ENCODE results near the gene PLIN4.

The PLIN4 gene

DNA sequence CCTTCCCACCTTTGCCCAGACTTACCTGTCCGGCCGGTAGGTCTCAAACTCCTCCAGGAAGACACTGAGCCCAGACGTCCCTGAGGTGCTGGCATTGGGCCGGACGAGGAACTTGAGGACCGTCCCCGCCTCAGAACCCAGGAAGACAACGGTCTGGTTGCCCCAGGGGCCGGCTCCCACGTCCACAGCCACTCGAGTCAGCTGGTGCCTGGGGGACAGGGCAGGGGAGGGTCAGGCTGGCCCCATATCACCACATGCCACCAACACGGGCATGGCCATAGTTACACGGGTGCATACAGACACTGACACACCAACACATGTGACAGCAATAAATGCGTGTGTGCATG, 29.9 kb upstream of the PLIN4 start:
- TF ChIP-seq GLIS3 (CRISPR knock-in tag; IDR thresholded peaks at IDR 0.05): no peak
- TF ChIP-seq, protein P1, sequence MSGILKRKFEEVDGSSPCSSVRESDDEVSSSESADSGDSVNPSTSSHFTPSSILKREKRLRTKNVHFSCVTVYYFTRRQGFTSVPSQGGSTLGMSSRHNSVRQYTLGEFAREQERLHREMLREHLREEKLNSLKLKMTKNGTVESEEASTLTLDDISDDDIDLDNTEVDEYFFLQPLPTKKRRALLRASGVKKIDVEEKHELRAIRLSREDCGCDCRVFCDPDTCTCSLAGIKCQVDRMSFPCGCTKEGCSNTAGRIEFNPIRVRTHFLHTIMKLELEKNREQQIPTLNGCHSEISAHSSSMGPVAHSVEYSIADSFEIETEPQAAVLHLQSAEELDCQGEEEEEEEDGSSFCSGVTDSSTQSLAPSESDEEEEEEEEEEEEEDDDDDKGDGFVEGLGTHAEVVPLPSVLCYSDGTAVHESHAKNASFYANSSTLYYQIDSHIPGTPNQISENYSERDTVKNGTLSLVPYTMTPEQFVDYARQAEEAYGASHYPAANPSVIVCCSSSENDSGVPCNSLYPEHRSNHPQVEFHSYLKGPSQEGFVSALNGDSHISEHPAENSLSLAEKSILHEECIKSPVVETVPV (CRISPR knock-in tag; IDR thresholded peaks at IDR 0.05): no peak
- TF ChIP-seq RARB (CRISPR knock-in tag; IDR thresholded peaks at IDR 0.05): no peak
- ATAC-seq: peak; percentile 14; the same call in 2 of the 3 replicates

GRCh38 chr19:4547303-4548237, 29.3 kb upstream of the PLIN4 start:
- ATAC-seq: peak; percentile 66

GRCh38 chr19:4543842-4544647, 25.8 kb upstream of the PLIN4 start:
- TF ChIP-seq CSDC2 (CRISPR knock-in tag; IDR thresholded peaks at IDR 0.05): no peak
- no peak for TF ChIP-seq ISL1 (CRISPR knock-in tag; IDR thresholded peaks at IDR 0.05)
- TF ChIP-seq ESRRG (CRISPR knock-in tag; IDR thresholded peaks at IDR 0.05): no peak
- no peak for TF ChIP-seq TCF4 (CRISPR knock-in tag; IDR thresholded peaks at IDR 0.05; ENCODE audit: borderline replicate concordance)
- TF ChIP-seq, protein P2, sequence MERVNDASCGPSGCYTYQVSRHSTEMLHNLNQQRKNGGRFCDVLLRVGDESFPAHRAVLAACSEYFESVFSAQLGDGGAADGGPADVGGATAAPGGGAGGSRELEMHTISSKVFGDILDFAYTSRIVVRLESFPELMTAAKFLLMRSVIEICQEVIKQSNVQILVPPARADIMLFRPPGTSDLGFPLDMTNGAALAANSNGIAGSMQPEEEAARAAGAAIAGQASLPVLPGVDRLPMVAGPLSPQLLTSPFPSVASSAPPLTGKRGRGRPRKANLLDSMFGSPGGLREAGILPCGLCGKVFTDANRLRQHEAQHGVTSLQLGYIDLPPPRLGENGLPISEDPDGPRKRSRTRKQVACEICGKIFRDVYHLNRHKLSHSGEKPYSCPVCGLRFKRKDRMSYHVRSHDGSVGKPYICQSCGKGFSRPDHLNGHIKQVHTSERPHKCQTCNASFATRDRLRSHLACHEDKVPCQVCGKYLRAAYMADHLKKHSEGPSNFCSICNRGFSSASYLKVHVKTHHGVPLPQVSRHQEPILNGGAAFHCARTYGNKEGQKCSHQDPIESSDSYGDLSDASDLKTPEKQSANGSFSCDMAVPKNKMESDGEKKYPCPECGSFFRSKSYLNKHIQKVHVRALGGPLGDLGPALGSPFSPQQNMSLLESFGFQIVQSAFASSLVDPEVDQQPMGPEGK (CRISPR knock-in tag; IDR thresholded peaks at IDR 0.05; ENCODE audit: borderline replicate concordance): no peak
- no peak for ATAC-seq

More at GRCh38 chr19:4547303-4548237, 29.3 kb upstream of the PLIN4 start:
- TF ChIP-seq PPARA (CRISPR knock-in tag; IDR thresholded peaks at IDR 0.05; ENCODE audit: borderline replicate concordance) (no peak), ZNF565 (CRISPR knock-in tag; conservative IDR thresholded peaks at IDR 0.05; ENCODE audit: low read depth) (no peak), CSDC2 (CRISPR knock-in tag; IDR thresholded peaks at IDR 0.05) (no peak), ZNF8 (CRISPR knock-in tag; IDR thresholded peaks at IDR 0.05) (no peak), BACH2 (CRISPR knock-in tag; IDR thresholded peaks at IDR 0.05; ENCODE audit: borderline replicate concordance) (no peak), ARNTL (CRISPR knock-in tag; IDR thresholded peaks at IDR 0.05; ENCODE audit: borderline replicate concordance, low read depth) (no peak), TCF4 (CRISPR knock-in tag; IDR thresholded peaks at IDR 0.05; ENCODE audit: borderline replicate concordance) (no peak), ZC3H10 (CRISPR knock-in tag; IDR thresholded peaks at IDR 0.05) (no peak), ESRRG (CRISPR knock-in tag; IDR thresholded peaks at IDR 0.05) (no peak), SNAI2 (CRISPR knock-in tag; IDR thresholded peaks at IDR 0.05) (no peak), RARB (CRISPR knock-in tag; IDR thresholded peaks at IDR 0.05) (no peak), GLIS3 (CRISPR knock-in tag; IDR thresholded peaks at IDR 0.05) (no peak)
- TF ChIP-seq, protein P1 (CRISPR knock-in tag; IDR thresholded peaks at IDR 0.05): no peak
- TF ChIP-seq, protein P2 (CRISPR knock-in tag; IDR thresholded peaks at IDR 0.05; ENCODE audit: borderline replicate concordance): no peak
- TF ChIP-seq, protein P3, sequence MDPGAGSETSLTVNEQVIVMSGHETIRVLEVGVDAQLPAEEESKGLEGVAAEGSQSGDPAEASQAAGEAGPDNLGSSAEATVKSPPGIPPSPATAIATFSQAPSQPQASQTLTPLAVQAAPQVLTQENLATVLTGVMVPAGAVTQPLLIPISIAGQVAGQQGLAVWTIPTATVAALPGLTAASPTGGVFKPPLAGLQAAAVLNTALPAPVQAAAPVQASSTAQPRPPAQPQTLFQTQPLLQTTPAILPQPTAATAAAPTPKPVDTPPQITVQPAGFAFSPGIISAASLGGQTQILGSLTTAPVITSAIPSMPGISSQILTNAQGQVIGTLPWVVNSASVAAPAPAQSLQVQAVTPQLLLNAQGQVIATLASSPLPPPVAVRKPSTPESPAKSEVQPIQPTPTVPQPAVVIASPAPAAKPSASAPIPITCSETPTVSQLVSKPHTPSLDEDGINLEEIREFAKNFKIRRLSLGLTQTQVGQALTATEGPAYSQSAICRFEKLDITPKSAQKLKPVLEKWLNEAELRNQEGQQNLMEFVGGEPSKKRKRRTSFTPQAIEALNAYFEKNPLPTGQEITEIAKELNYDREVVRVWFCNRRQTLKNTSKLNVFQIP (CRISPR knock-in tag; IDR thresholded peaks at IDR 0.05; ENCODE audit: borderline replicate concordance, low read depth): no peak
